GM23338 (cell line): ENCODE measurements around the gene OAS2.

Source experiments
- CREB1 ChIP-seq: fragments of 250-450 bp; sonication (Bioruptor Pico); IDR thresholded peaks from 2 replicates; pipeline ENCODE4 v1.5.0; 2020; ENCODE audit warnings: low read depth, mild to moderate bottlenecking, moderate library complexity
- CTCF ChIP-seq, 2 experiments: fragments of 200-600 bp in 1 of 2; sonication (generic) in 1 of 2; conservative IDR thresholded peaks; 2 replicates each; pipeline versions ENCODE4 v1.5.1 to v1.6.1; 2016 to 2017; ENCODE audit warnings: antibody characterized with exemption in 2 of 2, low read depth in 2 of 2, mild to moderate bottlenecking in 2 of 2, moderate library complexity in 1 of 2
- ETS1 ChIP-seq: IDR thresholded peaks from 2 replicates; pipeline ENCODE4 v1.6.1; 2016; ENCODE audit warnings: antibody characterized with exemption
- EZH2 ChIP-seq: fragments of 200-600 bp; sonication (generic); IDR thresholded peaks from one replicate; pipeline ENCODE4 v1.8.0; 2017; ENCODE audit warnings: antibody characterized with exemption, mild to moderate bottlenecking, low read depth; ENCODE audit not compliant: unreplicated experiment
- EZH2phosphoT487 ChIP-seq: fragments of 200-600 bp; sonication (generic); IDR thresholded peaks from one replicate; pipeline ENCODE4 v1.8.1; 2018; ENCODE audit warnings: antibody characterized with exemption; ENCODE audit not compliant: unreplicated experiment
- JUNB ChIP-seq: IDR thresholded peaks from one replicate; pipeline ENCODE4 v1.6.1; 2016; ENCODE audit warnings: antibody characterized with exemption; ENCODE audit not compliant: unreplicated experiment
- NANOG ChIP-seq: IDR thresholded peaks from 2 replicates; pipeline ENCODE4 v1.6.1; 2016; ENCODE audit warnings: antibody characterized with exemption, borderline replicate concordance
- POLR2AphosphoS5 ChIP-seq: IDR thresholded peaks from 2 replicates; pipeline ENCODE4 v1.6.1; 2016; ENCODE audit warnings: antibody characterized with exemption, low read depth
- STAT1 ChIP-seq: IDR thresholded peaks from one replicate; pipeline ENCODE4 v1.6.1; 2016; ENCODE audit warnings: antibody characterized with exemption; ENCODE audit not compliant: unreplicated experiment
- ZNF114 ChIP-seq: fragments of 250-450 bp; sonication (Bioruptor Pico); IDR thresholded peaks from 2 replicates; pipeline ENCODE4 v1.5.0; 2020; ENCODE audit warnings: mild to moderate bottlenecking, moderate library complexity
- ZNF331 ChIP-seq: fragments of 250-450 bp; sonication (Bioruptor Pico); IDR thresholded peaks from 2 replicates; pipeline ENCODE4 v1.5.0; 2020; ENCODE audit warnings: low read depth, mild to moderate bottlenecking, moderate library complexity
- TF ChIP-seq, protein P1 (sequence below): IDR thresholded peaks from one replicate; pipeline ENCODE4 v1.6.1; 2018; ENCODE audit warnings: antibody characterized with exemption; ENCODE audit not compliant: unreplicated experiment
- TF ChIP-seq, protein P2 (sequence below): fragments of 250-450 bp; sonication (Bioruptor Pico); IDR thresholded peaks from 2 replicates; pipeline ENCODE4 v1.5.0; 2020; ENCODE audit warnings: mild to moderate bottlenecking, moderate library complexity

DNA sequence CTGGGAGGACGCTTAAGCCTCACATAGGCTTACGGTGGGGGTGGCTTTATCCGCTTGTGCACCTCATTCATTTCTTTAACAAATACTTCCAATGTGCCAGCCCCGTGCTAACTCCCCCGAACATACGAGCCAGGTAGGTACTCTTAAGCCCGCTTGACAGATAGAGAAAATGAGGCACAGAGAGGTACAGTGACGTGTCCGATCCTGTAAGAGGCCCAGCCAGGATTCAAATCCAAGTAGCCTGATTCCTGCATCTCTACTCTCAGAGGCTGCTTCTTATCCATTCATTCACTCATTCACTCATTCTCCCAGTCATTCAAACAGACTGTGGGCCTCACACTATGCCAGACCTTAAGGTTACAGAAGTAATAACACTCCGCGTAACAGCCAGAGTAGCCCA is 39.6 kb upstream of the OAS2 start:
- TF ChIP-seq, protein P1, sequence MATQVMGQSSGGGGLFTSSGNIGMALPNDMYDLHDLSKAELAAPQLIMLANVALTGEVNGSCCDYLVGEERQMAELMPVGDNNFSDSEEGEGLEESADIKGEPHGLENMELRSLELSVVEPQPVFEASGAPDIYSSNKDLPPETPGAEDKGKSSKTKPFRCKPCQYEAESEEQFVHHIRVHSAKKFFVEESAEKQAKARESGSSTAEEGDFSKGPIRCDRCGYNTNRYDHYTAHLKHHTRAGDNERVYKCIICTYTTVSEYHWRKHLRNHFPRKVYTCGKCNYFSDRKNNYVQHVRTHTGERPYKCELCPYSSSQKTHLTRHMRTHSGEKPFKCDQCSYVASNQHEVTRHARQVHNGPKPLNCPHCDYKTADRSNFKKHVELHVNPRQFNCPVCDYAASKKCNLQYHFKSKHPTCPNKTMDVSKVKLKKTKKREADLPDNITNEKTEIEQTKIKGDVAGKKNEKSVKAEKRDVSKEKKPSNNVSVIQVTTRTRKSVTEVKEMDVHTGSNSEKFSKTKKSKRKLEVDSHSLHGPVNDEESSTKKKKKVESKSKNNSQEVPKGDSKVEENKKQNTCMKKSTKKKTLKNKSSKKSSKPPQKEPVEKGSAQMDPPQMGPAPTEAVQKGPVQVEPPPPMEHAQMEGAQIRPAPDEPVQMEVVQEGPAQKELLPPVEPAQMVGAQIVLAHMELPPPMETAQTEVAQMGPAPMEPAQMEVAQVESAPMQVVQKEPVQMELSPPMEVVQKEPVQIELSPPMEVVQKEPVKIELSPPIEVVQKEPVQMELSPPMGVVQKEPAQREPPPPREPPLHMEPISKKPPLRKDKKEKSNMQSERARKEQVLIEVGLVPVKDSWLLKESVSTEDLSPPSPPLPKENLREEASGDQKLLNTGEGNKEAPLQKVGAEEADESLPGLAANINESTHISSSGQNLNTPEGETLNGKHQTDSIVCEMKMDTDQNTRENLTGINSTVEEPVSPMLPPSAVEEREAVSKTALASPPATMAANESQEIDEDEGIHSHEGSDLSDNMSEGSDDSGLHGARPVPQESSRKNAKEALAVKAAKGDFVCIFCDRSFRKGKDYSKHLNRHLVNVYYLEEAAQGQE = no peak
- TF ChIP-seq JUNB (no peak), CTCF (conservative IDR thresholded peaks at IDR 0.05; ENCODE audit: low read depth in 2 of 2) (no peak), ETS1 (no peak), EZH2 (no peak), POLR2AphosphoS5 (no peak), CREB1 (CRISPR knock-in tag) (no peak), EZH2phosphoT487 (no peak), ZNF114 (CRISPR knock-in tag) (no peak), ZNF331 (no peak), NANOG (no peak), STAT1 (no peak)
- TF ChIP-seq, protein P2, sequence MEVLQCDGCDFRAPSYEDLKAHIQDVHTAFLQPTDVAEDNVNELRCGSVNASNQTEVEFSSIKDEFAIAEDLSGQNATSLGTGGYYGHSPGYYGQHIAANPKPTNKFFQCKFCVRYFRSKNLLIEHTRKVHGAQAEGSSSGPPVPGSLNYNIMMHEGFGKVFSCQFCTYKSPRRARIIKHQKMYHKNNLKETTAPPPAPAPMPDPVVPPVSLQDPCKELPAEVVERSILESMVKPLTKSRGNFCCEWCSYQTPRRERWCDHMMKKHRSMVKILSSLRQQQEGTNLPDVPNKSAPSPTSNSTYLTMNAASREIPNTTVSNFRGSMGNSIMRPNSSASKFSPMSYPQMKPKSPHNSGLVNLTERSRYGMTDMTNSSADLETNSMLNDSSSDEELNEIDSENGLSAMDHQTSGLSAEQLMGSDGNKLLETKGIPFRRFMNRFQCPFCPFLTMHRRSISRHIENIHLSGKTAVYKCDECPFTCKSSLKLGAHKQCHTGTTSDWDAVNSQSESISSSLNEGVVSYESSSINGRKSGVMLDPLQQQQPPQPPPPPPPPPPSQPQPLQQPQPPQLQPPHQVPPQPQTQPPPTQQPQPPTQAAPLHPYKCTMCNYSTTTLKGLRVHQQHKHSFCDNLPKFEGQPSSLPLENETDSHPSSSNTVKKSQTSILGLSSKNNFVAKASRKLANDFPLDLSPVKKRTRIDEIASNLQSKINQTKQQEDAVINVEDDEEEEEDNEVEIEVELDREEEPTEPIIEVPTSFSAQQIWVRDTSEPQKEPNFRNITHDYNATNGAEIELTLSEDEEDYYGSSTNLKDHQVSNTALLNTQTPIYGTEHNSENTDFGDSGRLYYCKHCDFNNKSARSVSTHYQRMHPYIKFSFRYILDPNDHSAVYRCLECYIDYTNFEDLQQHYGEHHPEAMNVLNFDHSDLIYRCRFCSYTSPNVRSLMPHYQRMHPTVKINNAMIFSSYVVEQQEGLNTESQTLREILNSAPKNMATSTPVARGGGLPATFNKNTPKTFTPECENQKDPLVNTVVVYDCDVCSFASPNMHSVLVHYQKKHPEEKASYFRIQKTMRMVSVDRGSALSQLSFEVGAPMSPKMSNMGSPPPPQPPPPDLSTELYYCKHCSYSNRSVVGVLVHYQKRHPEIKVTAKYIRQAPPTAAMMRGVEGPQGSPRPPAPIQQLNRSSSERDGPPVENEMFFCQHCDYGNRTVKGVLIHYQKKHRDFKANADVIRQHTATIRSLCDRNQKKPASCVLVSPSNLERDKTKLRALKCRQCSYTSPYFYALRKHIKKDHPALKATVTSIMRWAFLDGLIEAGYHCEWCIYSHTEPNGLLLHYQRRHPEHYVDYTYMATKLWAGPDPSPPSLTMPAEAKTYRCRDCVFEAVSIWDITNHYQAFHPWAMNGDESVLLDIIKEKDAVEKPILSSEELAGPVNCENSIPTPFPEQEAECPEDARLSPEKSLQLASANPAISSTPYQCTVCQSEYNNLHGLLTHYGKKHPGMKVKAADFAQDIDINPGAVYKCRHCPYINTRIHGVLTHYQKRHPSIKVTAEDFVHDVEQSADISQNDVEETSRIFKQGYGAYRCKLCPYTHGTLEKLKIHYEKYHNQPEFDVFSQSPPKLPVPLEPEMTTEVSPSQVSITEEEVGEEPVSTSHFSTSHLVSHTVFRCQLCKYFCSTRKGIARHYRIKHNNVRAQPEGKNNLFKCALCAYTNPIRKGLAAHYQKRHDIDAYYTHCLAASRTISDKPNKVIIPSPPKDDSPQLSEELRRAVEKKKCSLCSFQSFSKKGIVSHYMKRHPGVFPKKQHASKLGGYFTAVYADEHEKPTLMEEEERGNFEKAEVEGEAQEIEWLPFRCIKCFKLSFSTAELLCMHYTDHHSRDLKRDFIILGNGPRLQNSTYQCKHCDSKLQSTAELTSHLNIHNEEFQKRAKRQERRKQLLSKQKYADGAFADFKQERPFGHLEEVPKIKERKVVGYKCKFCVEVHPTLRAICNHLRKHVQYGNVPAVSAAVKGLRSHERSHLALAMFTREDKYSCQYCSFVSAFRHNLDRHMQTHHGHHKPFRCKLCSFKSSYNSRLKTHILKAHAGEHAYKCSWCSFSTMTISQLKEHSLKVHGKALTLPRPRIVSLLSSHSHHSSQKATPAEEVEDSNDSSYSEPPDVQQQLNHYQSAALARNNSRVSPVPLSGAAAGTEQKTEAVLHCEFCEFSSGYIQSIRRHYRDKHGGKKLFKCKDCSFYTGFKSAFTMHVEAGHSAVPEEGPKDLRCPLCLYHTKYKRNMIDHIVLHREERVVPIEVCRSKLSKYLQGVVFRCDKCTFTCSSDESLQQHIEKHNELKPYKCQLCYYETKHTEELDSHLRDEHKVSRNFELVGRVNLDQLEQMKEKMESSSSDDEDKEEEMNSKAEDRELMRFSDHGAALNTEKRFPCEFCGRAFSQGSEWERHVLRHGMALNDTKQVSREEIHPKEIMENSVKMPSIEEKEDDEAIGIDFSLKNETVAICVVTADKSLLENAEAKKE (CRISPR knock-in tag) = no peak
